ENCODE results near the gene ZNF135. TPM values are rescaled to one million over a fixed set of nuclear protein-coding genes. Genes with fewer than 3 reads are reported as not detected.

The ZNF135 gene
- total and polyA plus RNA-seq, 2 of the 4 experiments (the other 2 are of a cell fraction), result 2.4 to 2.7 TPM

DNA sequence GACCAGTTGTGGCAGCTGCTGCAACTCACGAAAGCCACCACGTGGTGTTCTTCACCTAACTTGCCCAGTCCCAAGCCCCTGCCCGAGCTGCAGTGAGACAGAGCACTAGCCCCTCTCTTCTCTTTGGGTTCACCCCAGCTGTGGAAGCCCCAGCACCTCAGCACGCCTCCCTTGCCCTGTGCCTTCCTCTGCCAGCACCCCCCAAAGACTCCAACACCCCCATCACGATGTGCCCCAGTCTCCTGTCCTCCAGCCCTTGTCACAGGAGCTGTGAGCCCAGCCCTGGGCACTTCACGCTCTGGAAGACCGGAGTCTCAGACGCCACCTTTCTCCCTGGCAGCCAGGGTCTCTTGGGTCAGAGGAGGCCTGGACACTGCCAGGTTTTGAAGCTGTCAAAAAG is 2.2 kb upstream of the ZNF135 start:
- Histone ChIP-seq H3K36me3 (ENCODE audit: control insufficient read depth, insufficient read depth, low read length) (no peaks in the 10 kb centered on the region), H2AK9ac (replicated peaks; ENCODE audit: low read depth, low read length, poor library complexity) (no peak overlapping the region), H3K56ac (ENCODE audit: extremely low read depth, insufficient read depth, low read length) (no peak overlapping the region), H2AFZ (replicated peaks; ENCODE audit: low read length, poor library complexity) (no peak overlapping the region), H4K5ac (ENCODE audit: low read depth, low read length) (no peak overlapping the region), H4K8ac (ENCODE audit: low read depth in 2 of 2, low read length in 2 of 2) (no peak overlapping the region), H3K4me3 (ENCODE audit: insufficient read depth, low read depth, low read length) (no peak overlapping the region), H2BK5ac (ENCODE audit: low read depth, low read length, poor library complexity, severe bottlenecking) (no peak overlapping the region), H3K79me1 (ENCODE audit: low read depth in 1 of 2, low read length in 2 of 2) (no peaks in the 10 kb centered on the region), H3K27me3 (ENCODE audit: control insufficient read depth, insufficient read depth, low read length) (no peaks in the 10 kb centered on the region), H2BK20ac (ENCODE audit: low read depth, low read length) (no peak overlapping the region), H3K23ac (ENCODE audit: low read depth, low read length) (no peak overlapping the region), H4K91ac (ENCODE audit: insufficient read depth, low read depth, low read length) (no peak overlapping the region), H3K9me1 (ENCODE audit: insufficient read depth, low read length) (no peaks in the 10 kb centered on the region), H3K9me3 (ENCODE audit: control insufficient read depth, insufficient read depth, low read length) (peaks cover 51% of the 10 kb centered on the region), H4K20me1 (ENCODE audit: insufficient read depth, low read length) (no peaks in the 10 kb centered on the region), H2BK15ac (ENCODE audit: low read depth, low read length) (no peak overlapping the region), H2BK120ac (ENCODE audit: low read depth, low read length) (no peak overlapping the region), H3K4ac (ENCODE audit: low read depth, low read length) (no peak overlapping the region), H3K14ac (replicated peaks; ENCODE audit: low read depth, low read length) (no peak overlapping the region), H2AK5ac (ENCODE audit: low read depth, low read length) (no peak overlapping the region), H3K9ac (ENCODE audit: low read depth, low read length) (no peak overlapping the region), H3K4me1 (ENCODE audit: control insufficient read depth, insufficient read depth, low read length) (0 out of 2 replicates have a peak, but pooled peaks cover 2% of the 10 kb centered on the region), H3K27ac (ENCODE audit: insufficient read depth, low read length) (no peak overlapping the region), H3K18ac (ENCODE audit: low read depth, low read length) (no peak overlapping the region), H3K4me2 (ENCODE audit: low read depth, low read length) (no peak overlapping the region)
- no TSS peak for BruUV-seq (replicated peaks)
- dilution Hi-C loops (cut with HindIII; ENCODE audit: low sequenced_read_pairs, unreplicated experiment), result no loop called here
- TF ChIP-seq CEBPB (IDR thresholded peaks at IDR 0.05; ENCODE audit: low read depth, low read length), result no peak
- no CpG with 5 or more reads among the region's 8 CpGs for WGBS, 2 experiments (ENCODE audit: extremely low coverage in 2 of 2, insufficient read length in 1 of 2)
- ChIA-PET POLR2A (ENCODE audit: unreplicated experiment) (no interaction called here), CTCF (no interaction called here)
- no peak for DNase-seq
- in situ Hi-C loops (cut with MboI; ENCODE audit: low sequenced_read_pairs), result no loop called here
- intact Hi-C loops (cut with micrococcal nuclease), result no loop called here
- ATAC-seq (ENCODE audit: low read depth), result no peak
